Activated naive CD4-positive, alpha-beta T cell treated with anti-CD3 and anti-CD28 coated beads, Interleukin-2, amount 10 ng/mL, durations not matched to agents 7 days and 5 days (primary cell): ENCODE data around the gene SLC9B1.
A peak's percentile ranks its signal among the peaks of the same experiment; 100 is the strongest.
"Not testable (repeated sequence)": the region's sequence is repeated elsewhere in the genome, so short reads cannot be mapped to it uniquely, and the experiment has no call there.

Experiments
- CTCF ChIA-PET: fragments of 350-600 bp; sonication (Branson Sonifier 250); formaldehyde crosslinking; loops from one replicate; lab custom pipeline; 2021; ENCODE audit warnings: antibody characterized with exemption; lab: Charles Lee
- DNase-seq: peaks from one replicate; pipeline ENCODE4 v3.0.0-alpha.2; 2020
- H3K27ac Mint-ChIP-seq: one replicate; pipeline ENCODE4 v1.8.0; 2021; ENCODE audit warnings: mild to moderate bottlenecking, moderate library complexity, mixed read lengths
- H3K27me3 Mint-ChIP-seq: one replicate; pipeline ENCODE4 v1.8.0; 2021; ENCODE audit warnings: mild to moderate bottlenecking, mixed read lengths
- H3K36me3 Mint-ChIP-seq: one replicate; pipeline ENCODE4 v1.8.0; 2021; ENCODE audit warnings: mixed read lengths
- H3K4me1 Mint-ChIP-seq: one replicate; pipeline ENCODE4 v1.8.0; 2021; ENCODE audit warnings: mixed read lengths
- H3K4me3 Mint-ChIP-seq: one replicate; pipeline ENCODE4 v1.8.0; 2021; ENCODE audit warnings: mild to moderate bottlenecking, moderate library complexity, mixed read lengths
- H3K9me3 Mint-ChIP-seq: one replicate; pipeline ENCODE4 v1.8.0; 2021; ENCODE audit warnings: mixed read lengths

Gene SLC9B1

DNA sequence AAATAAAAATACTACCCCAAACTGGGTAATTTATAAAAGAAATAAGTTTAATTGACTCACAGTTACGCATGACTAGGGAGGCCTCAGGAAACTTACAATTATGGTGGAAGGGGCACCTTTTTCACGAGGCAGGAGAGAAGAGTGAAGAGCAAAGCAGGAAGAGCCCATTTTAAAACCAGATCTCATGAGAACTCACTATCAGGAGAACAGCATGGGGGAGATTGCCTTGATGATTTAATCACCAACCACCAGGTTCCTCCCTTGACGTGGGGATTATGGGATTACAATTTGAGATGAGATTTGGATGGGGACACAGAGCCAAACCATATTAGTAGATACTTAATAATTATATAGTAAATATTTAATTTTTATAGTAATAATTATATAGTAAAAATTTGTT, 140.6 kb downstream of the SLC9B1 start:
- CTCF ChIA-PET: no interaction called here

GRCh38 chr4:102878349-102878748, 141.2 kb downstream of the SLC9B1 start:
- CTCF ChIA-PET, H3K4me3 Mint-ChIP-seq, DNase-seq, H3K27me3 Mint-ChIP-seq, H3K27ac Mint-ChIP-seq: not testable (repeated sequence)
- Mint-ChIP-seq H3K9me3 (peaks cover 23% of the 10 kb centered on the region), H3K36me3 (peaks cover 65% of the 10 kb centered on the region), H3K4me1 (peaks cover 17% of the 10 kb centered on the region)

More for the DNA sequence above, 140.6 kb downstream of the SLC9B1 start:
- H3K27ac Mint-ChIP-seq: no peak overlapping the region
- peaks cover 23% of the 10 kb centered on the region for H3K9me3 Mint-ChIP-seq
- peaks cover 14% of the 10 kb centered on the region for H3K4me1 Mint-ChIP-seq
- H3K27me3 Mint-ChIP-seq: no peaks in the 10 kb centered on the region
- H3K36me3 Mint-ChIP-seq: peaks cover 63% of the 10 kb centered on the region
- H3K4me3 Mint-ChIP-seq: no peak overlapping the region
- no peak for DNase-seq

DNA sequence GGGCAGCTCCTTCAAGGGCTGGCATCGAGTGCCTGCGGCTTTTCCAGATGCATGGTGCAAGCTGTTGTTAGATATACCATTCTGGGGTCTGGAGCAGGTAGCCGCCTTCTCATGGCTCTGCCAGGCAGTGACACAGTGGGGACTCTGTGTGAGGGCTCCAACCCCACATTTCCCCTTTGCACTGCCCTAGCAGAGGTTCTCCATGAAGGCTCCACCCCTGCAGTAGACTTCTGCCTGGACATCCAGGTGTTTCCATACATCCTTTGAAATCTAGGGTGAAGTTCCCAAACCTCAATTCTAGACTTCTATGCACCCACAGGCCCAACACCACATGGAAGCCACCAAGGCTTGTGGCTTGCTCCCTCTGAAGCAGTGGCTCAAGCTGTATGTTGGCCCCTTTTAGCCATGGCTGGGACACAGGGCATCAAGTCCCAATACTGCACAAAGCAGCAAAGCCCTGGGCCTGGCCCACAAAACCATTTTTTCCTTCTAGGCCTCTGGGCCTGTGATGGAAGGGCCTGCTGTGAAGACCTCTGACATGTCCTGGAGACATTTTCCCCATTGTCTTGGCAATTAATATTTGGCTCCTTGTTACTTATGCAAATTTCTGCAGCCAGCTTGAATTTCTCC, 141.9 kb downstream of the SLC9B1 start:
- H3K27me3 Mint-ChIP-seq, CTCF ChIA-PET, H3K4me3 Mint-ChIP-seq, H3K27ac Mint-ChIP-seq, DNase-seq: not testable (repeated sequence)
- Mint-ChIP-seq H3K36me3 (peaks cover 69% of the 10 kb centered on the region), H3K9me3 (peaks cover 25% of the 10 kb centered on the region), H3K4me1 (peaks cover 23% of the 10 kb centered on the region)

DNA sequence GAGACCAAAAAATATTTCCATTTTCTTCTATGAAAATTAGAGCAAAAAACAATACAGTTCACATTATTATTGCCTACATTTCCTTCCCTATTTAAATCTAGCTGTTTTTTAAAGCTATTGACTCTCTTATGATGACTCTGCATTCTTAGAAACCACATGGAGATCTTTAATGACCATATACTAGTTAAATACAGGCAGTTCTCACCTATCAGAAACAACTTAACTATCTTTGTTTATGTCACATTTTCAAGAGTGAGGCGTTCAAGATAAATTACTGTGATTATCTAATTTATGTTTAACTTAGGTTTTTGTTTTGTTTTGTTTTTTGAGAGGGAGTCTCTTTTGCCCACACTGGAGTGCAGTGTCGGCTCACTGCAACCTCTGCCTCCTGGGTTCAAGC, 147.7 kb downstream of the SLC9B1 start:
- Mint-ChIP-seq H3K4me1 (peaks cover 52% of the 10 kb centered on the region), H3K4me3 (no peak overlapping the region), H3K36me3 (peaks cover 55% of the 10 kb centered on the region), H3K9me3 (peaks cover 11% of the 10 kb centered on the region), H3K27ac (peak overlapping the region; percentile 13), H3K27me3 (no peaks in the 10 kb centered on the region)
- no peak for DNase-seq
- CTCF ChIA-PET: no interaction called here

DNA sequence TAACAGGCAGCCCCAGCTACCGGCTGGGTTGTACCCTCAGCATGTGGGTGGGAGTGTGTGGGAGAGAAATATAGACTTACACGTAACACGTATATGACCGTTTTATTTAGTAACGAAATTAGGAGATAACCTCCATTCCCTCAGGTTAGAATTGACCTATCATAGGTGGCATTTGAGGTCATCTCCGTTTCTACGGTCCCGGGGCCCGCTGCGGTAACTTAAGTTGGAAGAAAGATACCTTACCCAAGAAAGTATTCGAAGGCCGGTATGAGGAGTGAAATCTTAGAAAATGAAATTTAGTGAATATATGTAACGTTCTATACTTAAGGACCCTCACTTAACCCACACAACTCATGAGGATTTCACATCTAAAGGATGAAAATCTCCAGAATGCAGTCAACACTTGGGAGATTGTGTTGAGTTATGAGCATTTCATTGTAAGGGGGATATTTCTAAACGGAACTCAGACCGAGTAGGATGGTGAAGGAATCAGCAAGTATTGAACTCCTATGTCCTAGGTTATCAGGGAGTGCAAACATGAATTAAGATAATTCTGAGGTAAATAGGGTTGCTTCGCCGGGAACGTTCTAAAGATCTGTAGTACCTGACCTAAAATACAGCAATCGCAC, 149.8 kb downstream of the SLC9B1 start:
- Mint-ChIP-seq H3K9me3 (peaks cover 7% of the 10 kb centered on the region), H3K36me3 (peaks cover 45% of the 10 kb centered on the region), H3K27ac (peak overlapping the region; percentile 98), H3K27me3 (no peaks in the 10 kb centered on the region), H3K4me1 (peaks cover 69% of the 10 kb centered on the region), H3K4me3 (peak overlapping the region; percentile 94)
- DNase-seq: no peak
- CTCF ChIA-PET: interaction anchor here (0.6 to 2.7 kb wide), 3 partner anchors 42 to 57 kb away, joined by 3 to 26 read pairs (median 4); partner anchors contain the start of gene UBE2D3

- Mint-ChIP-seq H3K27ac (peak within 1 kb of the TSS; percentile 98), H3K27me3 (no peaks in the 10 kb centered on the region), H3K4me1 (peaks cover 74% of the 10 kb centered on the region), H3K9me3 (peaks cover 4% of the 10 kb centered on the region), H3K4me3 (peak within 1 kb of the TSS; percentile 94), H3K36me3 (peaks cover 43% of the 10 kb centered on the region)
- peak; percentile 93 for DNase-seq
- CTCF ChIA-PET: interaction anchor here (0.6 to 2.7 kb wide), 4 partner anchors 42 to 57 kb away, joined by 3 to 26 read pairs (median 4); partner anchors contain the start of gene UBE2D3
Observed at GRCh38 chr4:102868781-102869568, 150.5 kb downstream of the SLC9B1 start, which contains the start of gene CISD2. Gene CISD2 (plus strand): TSS chr4:102868992. CDS start chr4:102869085, 93 bp downstream.

DNA sequence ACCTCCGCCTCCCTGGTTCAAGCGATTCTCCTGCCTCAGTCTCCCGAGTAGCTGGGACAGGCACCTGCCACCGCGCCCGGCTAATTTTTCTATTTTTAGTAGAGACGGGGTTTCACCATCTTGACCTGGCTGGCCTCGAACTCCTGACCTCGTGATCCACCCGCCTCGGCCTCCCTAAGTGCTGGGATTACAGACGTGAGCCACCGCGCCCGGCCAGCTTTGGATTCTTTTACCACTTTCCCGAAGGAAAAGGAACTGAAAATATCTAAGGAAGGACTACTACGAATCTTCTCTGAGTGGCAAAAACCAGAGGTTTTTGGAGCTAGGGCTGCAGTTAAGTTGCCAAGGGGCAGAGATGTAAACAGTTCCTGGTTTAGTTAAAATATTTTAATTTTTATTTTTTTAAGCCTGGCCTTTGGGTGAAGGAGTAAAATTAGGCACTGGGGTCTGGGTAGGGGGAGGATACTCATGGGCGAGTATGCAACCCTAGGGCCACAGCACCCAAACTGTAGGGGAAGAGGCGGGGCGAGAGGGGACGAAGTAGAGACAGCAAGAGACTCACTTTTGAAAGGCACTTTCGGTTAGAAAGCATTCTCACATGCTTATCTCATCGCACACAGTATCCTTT, 151.2 kb downstream of the SLC9B1 start:
- CTCF ChIA-PET: interaction anchor here (2.7 kb wide), 1 partner anchor 41 kb away, joined by 26 read pairs; the partner anchor contains the start of gene UBE2D3
- peaks cover 37% of the 10 kb centered on the region for H3K36me3 Mint-ChIP-seq
- peaks cover 4% of the 10 kb centered on the region for H3K9me3 Mint-ChIP-seq
- H3K27me3 Mint-ChIP-seq: no peaks in the 10 kb centered on the region
- H3K27ac Mint-ChIP-seq: peak overlapping the region; percentile 98
- H3K4me3 Mint-ChIP-seq: peak overlapping the region; percentile 94
- peak; percentile 31 for DNase-seq
- peaks cover 71% of the 10 kb centered on the region for H3K4me1 Mint-ChIP-seq

GRCh38 chr4:102867278-102868152, 152.0 kb downstream of the SLC9B1 start:
- peaks cover 35% of the 10 kb centered on the region for H3K36me3 Mint-ChIP-seq
- peak overlapping the region; percentile 94 for H3K4me3 Mint-ChIP-seq
- H3K27ac Mint-ChIP-seq: peak overlapping the region; percentile 98
- H3K27me3 Mint-ChIP-seq: no peaks in the 10 kb centered on the region
- CTCF ChIA-PET: interaction anchor here (2.7 kb wide), 1 partner anchor 40 kb away, joined by 26 read pairs; the partner anchor contains the start of gene UBE2D3
- no peak for DNase-seq
- peaks cover 4% of the 10 kb centered on the region for H3K9me3 Mint-ChIP-seq
- H3K4me1 Mint-ChIP-seq: peaks cover 67% of the 10 kb centered on the region

DNA sequence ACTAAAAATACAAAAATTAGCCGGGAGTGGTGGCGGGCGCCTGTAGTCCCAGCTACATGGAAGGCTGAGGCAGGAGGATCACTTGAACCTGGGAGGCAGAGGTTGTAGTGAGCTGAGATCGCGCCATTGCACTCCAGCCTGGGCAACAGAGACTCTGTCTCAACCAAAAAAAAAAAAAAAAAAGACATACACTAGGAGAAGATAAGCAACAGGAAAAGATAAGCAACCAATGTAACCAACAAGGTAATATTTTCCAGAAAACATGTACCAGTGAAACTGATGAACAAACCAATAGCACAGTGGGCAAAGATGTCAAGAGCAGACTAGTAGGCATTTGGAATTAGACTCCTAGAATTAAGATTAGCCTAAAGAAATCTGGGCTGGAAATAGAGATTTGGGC, 154.2 kb downstream of the SLC9B1 start:
- H3K36me3 Mint-ChIP-seq: peaks cover 40% of the 10 kb centered on the region
- H3K9me3 Mint-ChIP-seq, H3K27me3 Mint-ChIP-seq, H3K4me3 Mint-ChIP-seq, CTCF ChIA-PET, DNase-seq: not testable (repeated sequence)
- H3K27ac Mint-ChIP-seq: peak overlapping the region; percentile 50
- peaks cover 52% of the 10 kb centered on the region for H3K4me1 Mint-ChIP-seq

GRCh38 chr4:102862747-102863146, 156.8 kb downstream of the SLC9B1 start:
- peaks cover 53% of the 10 kb centered on the region for H3K36me3 Mint-ChIP-seq
- peaks cover 24% of the 10 kb centered on the region for H3K9me3 Mint-ChIP-seq
- no peaks in the 10 kb centered on the region for H3K27me3 Mint-ChIP-seq
- H3K4me1 Mint-ChIP-seq: peaks cover 42% of the 10 kb centered on the region
- no peak overlapping the region for H3K27ac Mint-ChIP-seq
- DNase-seq: no peak
- no peak overlapping the region for H3K4me3 Mint-ChIP-seq
- CTCF ChIA-PET: interaction anchor here (0.6 kb wide), 1 partner anchor 336 kb away, joined by 3 read pairs; no protein-coding TSS in a partner anchor

GRCh38 chr4:102862016-102862415, 157.5 kb downstream of the SLC9B1 start:
- peaks cover 26% of the 10 kb centered on the region for H3K9me3 Mint-ChIP-seq
- H3K27me3 Mint-ChIP-seq: no peaks in the 10 kb centered on the region
- peaks cover 53% of the 10 kb centered on the region for H3K36me3 Mint-ChIP-seq
- no peak overlapping the region for H3K4me3 Mint-ChIP-seq
- CTCF ChIA-PET: no interaction called here
- DNase-seq: no peak
- no peak overlapping the region for H3K27ac Mint-ChIP-seq
- peaks cover 35% of the 10 kb centered on the region for H3K4me1 Mint-ChIP-seq

GRCh38 chr4:102860611-102861324, 158.7 kb downstream of the SLC9B1 start:
- Mint-ChIP-seq H3K36me3 (peaks cover 50% of the 10 kb centered on the region), H3K27ac (no peak overlapping the region), H3K4me3 (no peak overlapping the region), H3K4me1 (peaks cover 24% of the 10 kb centered on the region), H3K27me3 (no peaks in the 10 kb centered on the region), H3K9me3 (peaks cover 26% of the 10 kb centered on the region)
- no peak for DNase-seq
- CTCF ChIA-PET: no interaction called here
